Aorta (tissue), 5 donors: ENCODE results near the gene FA2H. TPM values are rescaled to one million over a fixed set of nuclear protein-coding genes. Genes with fewer than 3 reads are reported as not detected.
A peak's percentile ranks its signal among the peaks of the same experiment; 100 is the strongest.
"Not testable (repeated sequence)": the region's sequence is repeated elsewhere in the genome, so short reads cannot be mapped to it uniquely, and the experiment has no call there.

Source experiments
- ATAC-seq: fragments of 200-7000 bp; cut with Tn5 transposase; one replicate; pipeline ENCODE4 v1.9.1; 2022; ENCODE audit warnings: moderate library complexity; ENCODE audit not compliant: low FRiP score
- DNase-seq, 2 donors: peaks; one replicate each; pipeline ENCODE4 v3.0.0-alpha.2; 2020
- H3K27ac ChIP-seq, 2 donors: one replicate each; pipeline ENCODE4 v1.5.1; 2013; ENCODE audit warnings: low read length in 2 of 2, mild to moderate bottlenecking in 2 of 2, moderate library complexity in 2 of 2, control low read depth in 1 of 2, inconsistent platforms in 1 of 2, low read depth in 1 of 2
- H3K27me3 ChIP-seq, 2 donors: one replicate each; pipeline ENCODE4 v1.6.1; 2013; ENCODE audit warnings: control low read depth in 1 of 2, low read length in 1 of 2, mild to moderate bottlenecking in 1 of 2, moderate library complexity in 1 of 2; ENCODE audit not compliant: insufficient read depth in 2 of 2, control insufficient read depth in 1 of 2
- H3K36me3 ChIP-seq, 2 donors: one replicate each; pipeline ENCODE4 v1.6.1; 2013; ENCODE audit warnings: control low read depth in 1 of 2, low read length in 1 of 2, mild to moderate bottlenecking in 1 of 2; ENCODE audit not compliant: insufficient read depth in 2 of 2, control insufficient read depth in 1 of 2
- H3K4me1 ChIP-seq, 2 donors: one replicate each; pipeline ENCODE4 v1.6.1; 2013; ENCODE audit warnings: low read length in 2 of 2, control low read depth in 1 of 2, mild to moderate bottlenecking in 1 of 2, moderate library complexity in 1 of 2; ENCODE audit not compliant: insufficient read depth in 2 of 2, control insufficient read depth in 1 of 2
- H3K4me3 ChIP-seq, 2 donors: one replicate each; pipeline ENCODE4 v1.5.1; 2013; ENCODE audit warnings: low read length in 2 of 2, control low read depth in 1 of 2, mild to moderate bottlenecking in 1 of 2
- H3K9me3 ChIP-seq: one replicate; pipeline ENCODE4 v1.6.1; 2013; ENCODE audit warnings: mild to moderate bottlenecking, low read length; ENCODE audit not compliant: control insufficient read depth
- WGBS, 2 donors: extraction: QIAGEN DNeasy Blood & Tissue Kit; methylation state at CpG; one replicate each; pipeline ENCODE4 v1.1.7; 2013; 5-methylcytosine and 5-hydroxymethylcytosine counted together
- intact Hi-C, 2 donors: fragments of 100-400 bp; cut with DNase I; formaldehyde crosslinking; loops; one replicate each; pipeline versions ENCODE4 v1.14.2 to v1.15.0; 2022
- polyA plus RNA-seq, 2 donors: library from polyadenylated mRNA; stranded (reverse); fragments of 200-250 nt; gene quantifications; one replicate each; pipeline ENCODE4 v1.2.3, GENCODE V29; 2013
- total RNA-seq, 2 donors: library from RNA; stranded (reverse); fragmentation: NEBNext Ultra II Directional; extraction: Animal tissue kit (Norgen Biotek cat#: 25700); gene quantifications; one replicate each; pipeline ENCODE4 v1.2.1, GENCODE V29; 2021
- donor health status: healthy with polysubstance abuse.
- donor health status: Bipolar disorder and iron deficiency.
- donor health status: DM: no; HTN: no; CAD: no.
- donor health status: DM: no; HTN: no; CAD: no.
- donor health status: DM: yes; HTN: yes; CAD: no.

FA2H gene
- total and polyA plus RNA-seq, 4 donors, result 0.49 to 1.9 (median 0.54) TPM; not detected in 1

DNA sequence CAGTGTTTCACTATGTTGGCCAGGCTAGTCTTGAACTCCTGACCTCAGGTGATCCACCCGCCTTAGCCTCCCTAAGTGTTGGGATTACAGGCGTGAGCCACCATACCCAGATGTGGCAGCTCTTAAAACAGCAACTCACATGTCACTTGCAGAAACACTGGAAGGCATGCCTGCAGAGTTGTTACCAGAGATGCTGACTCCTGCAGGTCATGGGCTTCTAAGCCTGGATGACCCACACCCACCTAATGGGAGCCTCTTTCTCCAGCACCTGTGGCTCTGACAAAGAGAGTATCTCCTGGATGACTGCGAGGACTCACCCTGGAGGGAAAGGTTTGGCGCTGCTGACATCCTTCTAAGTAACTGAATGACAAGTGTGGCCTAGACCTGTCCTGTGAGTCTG is 96.8 kb downstream of the FA2H start:
- Histone ChIP-seq H3K36me3 (peaks cover 0 to 5% of the 10 kb centered on the region in 2 donors), H3K9me3 (no peaks in the 10 kb centered on the region), H3K4me3 (no peak overlapping the region), H3K27ac (no peak overlapping the region), H3K27me3 (no peaks in the 10 kb centered on the region), H3K4me1 (no peaks in the 10 kb centered on the region)
- DNase-seq, result no peak
- WGBS, 2 donors, result 96 to 98% methylated on average over 4 of the region's 4 CpGs
- intact Hi-C loops, result no loop called here
- no peak for ATAC-seq

DNA sequence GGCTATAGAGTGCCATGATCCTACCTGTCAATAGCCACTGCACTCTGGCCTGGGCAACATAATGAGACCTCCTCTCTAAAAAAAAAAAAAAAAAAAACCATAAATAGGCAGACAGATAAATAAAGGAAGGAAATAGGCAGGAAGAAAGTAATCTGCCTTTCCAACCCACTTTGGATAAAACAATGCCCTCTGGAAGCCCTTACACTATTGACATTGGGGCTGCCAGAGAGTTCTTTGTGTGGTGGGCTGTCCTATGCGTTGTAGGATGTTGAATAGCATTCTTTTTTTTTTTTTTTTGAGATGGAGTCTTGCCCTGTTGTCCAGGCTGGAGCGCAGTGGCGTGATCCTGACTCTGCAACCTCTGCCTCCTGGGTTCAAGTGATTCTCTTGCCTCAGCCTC is 100.7 kb downstream of the FA2H start:
- H3K4me1 ChIP-seq, result no peaks in the 10 kb centered on the region
- DNase-seq, result no peak
- H3K9me3 ChIP-seq, result no peaks in the 10 kb centered on the region
- H3K4me3 ChIP-seq, result no peak overlapping the region
- H3K27me3 ChIP-seq, result no peaks in the 10 kb centered on the region
- WGBS, 2 donors, result 87 to 97% methylated on average over 3 of the region's 3 CpGs
- H3K27ac ChIP-seq, result no peak overlapping the region
- intact Hi-C loops, result no loop called here
- H3K36me3 ChIP-seq, result peaks cover 3 to 4% of the 10 kb centered on the region in 2 donors
- ATAC-seq, result no peak

DNA sequence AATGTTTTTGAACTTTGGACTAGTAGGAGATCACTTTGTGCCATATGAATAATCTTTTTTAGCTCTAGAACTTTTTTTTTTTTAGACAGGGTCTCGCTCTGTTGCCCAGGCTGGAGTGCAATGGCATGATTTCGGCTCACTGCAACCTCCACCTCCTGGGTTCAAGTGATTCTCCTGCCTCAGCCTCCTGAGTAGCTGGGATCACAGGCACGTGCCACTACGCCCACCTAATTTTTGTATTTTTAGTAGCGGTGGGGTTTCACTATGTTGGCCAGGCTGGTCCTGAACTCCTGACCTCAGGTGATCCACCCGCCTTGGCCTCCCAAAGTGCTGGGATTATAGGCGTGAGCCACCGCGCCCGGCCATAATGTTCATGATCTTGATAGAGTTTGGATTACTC is 105.7 kb downstream of the FA2H start:
- ATAC-seq, H3K9me3 ChIP-seq, H3K4me1 ChIP-seq, DNase-seq, H3K27ac ChIP-seq, H3K27me3 ChIP-seq, H3K4me3 ChIP-seq, intact Hi-C loops, H3K36me3 ChIP-seq: not testable (repeated sequence)
- WGBS, 2 donors, result 97% methylated on average over 10 of the region's 10 CpGs

DNA sequence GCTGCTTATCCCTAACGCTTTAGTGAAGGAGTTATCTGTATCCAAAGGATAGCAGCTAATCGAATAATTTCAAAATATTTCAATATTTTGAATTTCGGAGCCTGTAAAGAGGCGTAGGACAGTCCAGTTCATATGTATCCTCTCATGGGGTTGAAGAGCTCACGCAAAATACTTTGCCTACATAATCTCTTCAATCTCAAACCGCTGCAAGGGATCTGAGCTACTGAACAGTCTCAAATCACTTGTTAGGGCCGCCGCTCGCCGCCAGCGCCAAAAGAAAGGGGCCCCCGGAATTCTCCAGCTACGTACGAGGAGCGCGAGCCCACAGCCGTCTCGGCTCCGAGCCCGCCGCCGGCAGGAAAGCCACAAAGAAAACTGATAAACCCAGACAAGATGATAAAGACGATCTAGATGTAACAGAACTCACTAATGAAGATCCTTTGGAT is 107.3 kb downstream of the FA2H start:
- no peaks in the 10 kb centered on the region for H3K27me3 ChIP-seq
- intact Hi-C loops, result no loop called here
- no peaks in the 10 kb centered on the region for H3K4me1 ChIP-seq
- WGBS, 2 donors, result 2% methylated on average over 23 of the region's 23 CpGs
- no peak overlapping the region for H3K27ac ChIP-seq
- H3K36me3 ChIP-seq, result peaks cover 3% of the 10 kb centered on the region in 2 donors
- DNase-seq (peak; percentile 51 to 81), ATAC-seq (peak; percentile 56)
- no peaks in the 10 kb centered on the region for H3K9me3 ChIP-seq
- H3K4me3 ChIP-seq, result peak overlapping the region; percentile 61 to 64

DNA sequence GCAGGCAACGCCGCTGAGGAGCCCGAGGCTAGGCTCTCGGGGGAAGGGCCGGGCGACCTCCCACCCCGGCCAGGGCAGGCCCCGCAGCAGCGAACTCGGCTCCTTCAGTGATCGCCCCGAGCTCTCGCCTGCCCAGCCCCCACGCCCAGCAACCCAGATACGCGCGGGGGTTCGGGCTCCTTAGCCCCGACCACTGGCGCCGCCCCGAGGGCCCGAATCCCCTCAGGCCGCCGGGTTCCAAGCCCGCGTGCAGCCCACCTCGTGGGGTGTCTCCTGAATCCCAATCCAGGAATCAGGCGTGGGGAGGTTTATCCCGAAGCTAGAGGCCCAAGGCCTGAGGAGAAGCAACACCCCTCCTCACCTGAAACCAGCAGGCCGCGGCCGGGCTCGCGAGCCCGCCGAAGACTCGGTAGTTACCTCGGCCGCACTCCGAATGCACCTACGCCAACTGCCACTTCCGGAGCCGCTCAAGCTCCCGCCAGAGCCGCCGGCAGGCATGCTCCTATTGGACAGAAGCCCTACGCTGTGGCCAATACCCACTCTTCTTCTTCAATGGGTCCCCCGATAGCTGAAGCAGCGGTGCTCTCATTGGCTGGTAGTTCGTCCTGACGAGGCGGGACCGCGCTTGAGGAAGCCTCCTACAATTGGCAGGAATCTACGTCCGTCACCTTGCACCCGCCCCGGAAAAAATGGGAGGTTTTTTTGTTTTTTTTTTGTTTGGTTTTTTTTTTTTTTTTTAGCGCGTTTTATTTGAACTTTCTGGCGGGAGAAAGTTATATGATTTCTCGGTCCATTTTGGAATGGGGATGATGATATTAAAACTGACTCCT is 108.0 kb downstream of the FA2H start, which contains the start of gene RFWD3:
TSS of gene RFWD3 (minus strand) at position 453 of the 830 bp plus-strand sequence. CDS start 5,428 bp downstream, outside the sequence.
- 1% methylated on average over 62 to 63 of the region's 63 CpGs for WGBS, 2 donors
- Histone ChIP-seq H3K27ac (peak within 1 kb of the TSS in 1 of 2 donors; percentile 34), H3K9me3 (no peaks in the 10 kb centered on the region), H3K27me3 (no peaks in the 10 kb centered on the region), H3K36me3 (no peaks in the 10 kb centered on the region), H3K4me1 (no peaks in the 10 kb centered on the region), H3K4me3 (peak within 1 kb of the TSS; percentile 72 to 93)
- ATAC-seq (peak; percentile 100), DNase-seq (peak; percentile 96 to 98)
- intact Hi-C loops, result no loop called here

DNA sequence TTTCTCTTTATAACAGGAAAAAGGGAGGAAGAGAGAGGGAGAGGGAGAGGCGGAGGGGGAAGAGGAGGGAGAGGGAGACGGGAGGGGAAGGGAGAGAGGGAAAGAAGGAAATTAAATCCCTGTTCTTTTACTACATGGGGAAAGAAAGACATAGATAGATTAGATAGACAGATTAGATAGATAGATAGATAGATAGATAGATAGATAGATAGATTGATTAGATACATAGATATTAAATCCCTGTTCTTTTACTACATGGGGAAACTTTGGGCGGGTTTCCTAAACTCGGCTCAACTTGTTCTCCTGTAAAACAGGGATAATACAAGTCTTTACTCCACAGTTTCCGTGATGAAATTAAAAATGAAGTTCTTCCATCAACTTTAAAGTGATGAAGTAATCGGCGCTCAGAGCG is 108.6 kb downstream of the FA2H start:
- no peak for ATAC-seq
- WGBS, 2 donors, result 5 to 12% methylated on average over 8 of the region's 8 CpGs

More for the DNA sequence above, 108.6 kb downstream of the FA2H start:
- no peaks in the 10 kb centered on the region for H3K27me3 ChIP-seq
- no peak overlapping the region for H3K27ac ChIP-seq
- no peaks in the 10 kb centered on the region for H3K4me1 ChIP-seq
- no peak for DNase-seq
- no peaks in the 10 kb centered on the region for H3K9me3 ChIP-seq
- intact Hi-C loops, result no loop called here
- peaks cover 0 to 2% of the 10 kb centered on the region in 2 donors for H3K36me3 ChIP-seq
- peak overlapping the region; percentile 72 to 93 for H3K4me3 ChIP-seq

Other genes with a start within 250 kb of the FA2H start
- gene GLG1, start 167.7 kb downstream of the FA2H start, total RNA-seq, result 100 to 1,000 TPM; 150 to 173 TPM
- gene GLG1, start 167.7 kb downstream of the FA2H start, polyA plus RNA-seq, result 10 to 100 TPM; 26.2 to 78.3 TPM
- gene RFWD3, start 107.9 kb downstream of the FA2H start, total RNA-seq, result 10 to 100 TPM; 16.4 to 17.1 TPM
- gene RFWD3, start 107.9 kb downstream of the FA2H start, polyA plus RNA-seq, result 1 to 10 TPM; 2.8 to 3.3 TPM
- gene MLKL, start 74.0 kb downstream of the FA2H start, total RNA-seq, result 10 to 100 TPM; 23.7 to 31.3 TPM
- gene MLKL, start 74.0 kb downstream of the FA2H start, polyA plus RNA-seq, result 10 to 100 TPM; 10.9 to 20.3 TPM
- 10 to 100 TPM; 62.6 to 78.1 TPM for gene WDR59, start 210.3 kb upstream of the FA2H start, total RNA-seq
- gene WDR59, start 210.3 kb upstream of the FA2H start, polyA plus RNA-seq, result 10 to 100 TPM; 12.8 to 34.1 TPM
- 10 to 100 TPM; 20.8 to 26.3 TPM for gene ZNRF1, start 224.2 kb upstream of the FA2H start, total RNA-seq
- gene ZNRF1, start 224.2 kb upstream of the FA2H start, polyA plus RNA-seq, result 1 to 10 TPM; 4.6 to 7.4 TPM